ENCODE measurements around the gene THSD7A.

DNA sequence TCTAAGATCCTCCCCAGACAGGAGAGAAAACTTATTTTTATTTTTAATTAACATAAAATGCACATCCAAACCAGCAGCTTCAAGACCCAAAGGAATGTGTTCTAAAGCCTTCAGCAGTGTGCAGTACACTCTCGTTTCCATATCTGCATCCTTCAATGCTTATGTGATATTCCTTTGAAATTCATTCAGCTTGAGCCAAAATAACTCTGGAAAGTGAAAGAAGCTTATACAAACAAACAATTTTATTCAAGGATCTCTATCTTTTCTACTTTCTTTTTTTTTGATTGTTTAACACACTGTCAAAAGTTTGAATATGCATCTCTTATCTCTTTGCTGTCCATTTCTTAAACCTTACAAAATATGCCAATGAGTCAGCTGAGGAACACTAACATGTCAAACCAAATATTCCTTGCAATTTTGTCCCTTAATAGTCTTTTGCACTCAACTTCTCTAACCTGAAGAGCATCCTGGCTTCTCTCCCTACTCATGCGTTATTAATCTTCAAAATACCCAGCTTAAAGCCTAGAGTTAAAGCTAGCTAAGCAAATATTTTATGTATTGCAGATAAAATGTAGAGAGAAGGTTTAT lies 124.3 kb downstream of the THSD7A start:
- TF ChIP-seq EZH2 (IDR thresholded peaks at IDR 0.05) (no peak), POLR2AphosphoS5 (IDR thresholded peaks at IDR 0.05; ENCODE audit: borderline replicate concordance, low read depth, low read length) (no peak), FOXP2 (optimal IDR thresholded peaks at IDR 0.05; ENCODE audit: control extremely low read depth, extremely low read length, insufficient read depth) (no peak)

All from SK-N-MC (cell line).